Nucleus accumbens (tissue), 56 donors: ENCODE results near the gene CDC27.
"Not testable (repeated sequence)": the region's sequence is repeated elsewhere in the genome, so short reads cannot be mapped to it uniquely, and the experiment has no call there.

Experiments
- DNase-seq, 56 donors: peaks; one replicate each; lab custom pipeline; 2025; lab: John Stamatoyannopoulos, UW

Gene CDC27

GRCh38 chr17:47077576-47077975 lies 111.5 kb downstream of the CDC27 start:
- no peak for DNase-seq

DNA sequence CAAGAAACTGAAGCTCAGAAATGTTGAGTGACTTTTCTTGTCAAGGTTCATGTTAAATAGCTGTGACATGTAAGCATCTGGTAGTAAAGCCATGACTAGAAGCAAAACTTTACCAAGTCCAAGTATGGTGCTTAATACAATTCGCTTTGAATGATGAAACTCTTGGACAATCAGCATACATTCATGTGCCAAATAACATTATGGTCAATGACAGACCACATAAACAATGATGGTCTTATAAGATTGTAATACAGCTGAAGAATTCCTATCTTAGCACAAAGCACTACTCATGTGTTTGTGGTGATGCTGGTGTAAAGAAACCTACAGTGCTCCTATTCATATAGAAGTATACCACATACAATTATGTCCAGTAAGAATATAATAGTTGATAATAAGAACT lies 112.9 kb downstream of the CDC27 start:
- no peak for DNase-seq

DNA sequence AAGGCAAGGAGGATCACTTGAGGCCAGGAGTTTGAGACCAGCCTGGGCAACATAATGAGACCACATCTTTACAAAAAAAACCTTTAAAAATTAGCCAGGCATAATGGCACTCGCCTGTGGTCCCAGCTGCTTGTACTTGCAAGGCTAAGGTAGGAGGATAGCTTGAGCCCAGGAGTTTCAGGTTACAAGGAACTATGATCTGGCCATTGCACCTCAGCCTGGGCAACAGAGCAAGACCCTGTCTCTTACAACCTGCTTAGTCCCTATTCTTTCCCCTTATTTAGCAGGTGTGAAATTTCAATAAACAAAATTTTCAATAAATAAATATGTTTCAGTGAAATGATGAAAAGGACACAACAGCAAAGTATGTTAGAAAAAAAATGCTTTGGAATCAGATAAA lies 114.7 kb downstream of the CDC27 start:
- not testable (repeated sequence) for DNase-seq

- not testable (repeated sequence) for DNase-seq
Measured at GRCh38 chr17:47073629-47074028, 115.5 kb downstream of the CDC27 start.

- peak in 26 of 56 donors; percentile 1 to 46 (median 10) for DNase-seq
Measured at GRCh38 chr17:47072886-47073285, 116.2 kb downstream of the CDC27 start.

DNA sequence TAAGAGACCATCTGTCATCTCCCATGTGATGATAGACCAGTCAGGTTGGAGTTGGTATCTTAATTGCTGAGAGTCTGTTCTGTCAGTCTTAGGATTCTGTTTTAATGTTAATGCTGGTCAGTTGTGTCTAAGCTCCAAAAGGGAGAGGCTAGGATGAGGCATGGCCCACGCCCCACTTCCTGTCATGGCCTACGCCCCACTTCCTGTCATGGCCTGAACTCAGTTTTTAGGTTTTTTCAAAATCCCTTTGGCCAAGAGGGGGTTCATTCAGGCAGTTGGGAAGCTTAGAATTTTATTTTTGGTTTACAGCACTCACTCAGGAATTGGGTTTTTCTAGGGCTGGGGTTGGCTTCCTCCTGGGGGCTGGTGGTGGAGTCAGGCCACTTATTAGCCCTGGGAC lies 117.9 kb downstream of the CDC27 start:
- not testable (repeated sequence) for DNase-seq

GRCh38 chr17:47070266-47070665 lies 118.8 kb downstream of the CDC27 start:
- DNase-seq, result not testable (repeated sequence)
